ENCODE measurements around the gene MACF1. TPM values are rescaled to one million over a fixed set of nuclear protein-coding genes. Genes with fewer than 3 reads are reported as not detected.
"Not testable (repeated sequence)": the region's sequence is repeated elsewhere in the genome, so short reads cannot be mapped to it uniquely, and the experiment has no call there.

Gene MACF1
- total RNA-seq, 1 experiment from 2014 or later: 104 TPM

GRCh38 chr1:39525366-39526165, 321.1 kb downstream of the MACF1 start:
- no peak overlapping the region for H3K27ac Mint-ChIP-seq (ENCODE audit: unreplicated experiment)
- no peak for DNase-seq
- no peak for TF ChIP-seq CTCF (IDR thresholded peaks at IDR 0.05; ENCODE audit: insufficient read depth in 1 of 2, low read depth in 1 of 2, low read length in 1 of 2, severe bottlenecking in 1 of 2, unreplicated experiment in 1 of 2)
- no TSS peak for BruUV-seq (replicated peaks)
- no peaks in the 10 kb centered on the region for H3K4me1 ChIP-seq
- H3K36me3 Mint-ChIP-seq (ENCODE audit: insufficient read depth, unreplicated experiment): peaks cover 16% of the 10 kb centered on the region
- POLR2A ChIA-PET: no interaction called here
- no peaks in the 10 kb centered on the region for H3K36me3 ChIP-seq (ENCODE audit: control insufficient read depth, insufficient read depth, low read length)
- H3K4me3 Mint-ChIP-seq (ENCODE audit: unreplicated experiment): no peak overlapping the region
- H3K27me3 ChIP-seq (replicated peaks; ENCODE audit: control insufficient read depth, insufficient read depth, low read length): no peaks in the 10 kb centered on the region
- H3K9me3 ChIP-seq: no peaks in the 10 kb centered on the region
- H3K4me1 Mint-ChIP-seq (ENCODE audit: low read depth, unreplicated experiment): no peaks in the 10 kb centered on the region
- H3K4me3 ChIP-seq (ENCODE audit: low read depth, low read length): no peak overlapping the region
- CTCF ChIA-PET: no interaction called here
- intact Hi-C loops (cut with micrococcal nuclease; ENCODE audit: unreplicated experiment): no loop called here
- no peaks in the 10 kb centered on the region for H3K27me3 Mint-ChIP-seq (ENCODE audit: insufficient read depth, unreplicated experiment)
- H3K9me3 Mint-ChIP-seq (ENCODE audit: unreplicated experiment): no peaks in the 10 kb centered on the region

GRCh38 chr1:39526466-39527189, 322.1 kb downstream of the MACF1 start:
- no peak for TF ChIP-seq CTCF (IDR thresholded peaks at IDR 0.05; ENCODE audit: insufficient read depth in 1 of 2, low read depth in 1 of 2, low read length in 1 of 2, severe bottlenecking in 1 of 2, unreplicated experiment in 1 of 2)
- H3K36me3 ChIP-seq (ENCODE audit: control insufficient read depth, insufficient read depth, low read length): no peaks in the 10 kb centered on the region
- no peaks in the 10 kb centered on the region for H3K9me3 Mint-ChIP-seq (ENCODE audit: unreplicated experiment)
- no peak overlapping the region for H3K4me3 ChIP-seq (ENCODE audit: low read depth, low read length)
- no peak overlapping the region for H3K4me3 Mint-ChIP-seq (ENCODE audit: unreplicated experiment)
- POLR2A ChIA-PET: no interaction called here
- no peaks in the 10 kb centered on the region for H3K4me1 Mint-ChIP-seq (ENCODE audit: low read depth, unreplicated experiment)
- H3K27ac Mint-ChIP-seq (ENCODE audit: unreplicated experiment): no peak overlapping the region
- CTCF ChIA-PET: interaction anchor here (0.7 kb wide), 1 partner anchor 129 kb away, joined by 5 read pairs; no protein-coding TSS in a partner anchor
- intact Hi-C loops (cut with micrococcal nuclease; ENCODE audit: unreplicated experiment): no loop called here
- peaks cover 16% of the 10 kb centered on the region for H3K36me3 Mint-ChIP-seq (ENCODE audit: insufficient read depth, unreplicated experiment)
- no peak for DNase-seq
- no peaks in the 10 kb centered on the region for H3K9me3 ChIP-seq
- no peaks in the 10 kb centered on the region for H3K4me1 ChIP-seq
- no peaks in the 10 kb centered on the region for H3K27me3 Mint-ChIP-seq (ENCODE audit: insufficient read depth, unreplicated experiment)
- no peaks in the 10 kb centered on the region for H3K27me3 ChIP-seq (replicated peaks; ENCODE audit: control insufficient read depth, insufficient read depth, low read length)
- no TSS peak for BruUV-seq (replicated peaks)

GRCh38 chr1:39527190-39527579, 322.7 kb downstream of the MACF1 start:
- H3K9me3 Mint-ChIP-seq (ENCODE audit: unreplicated experiment); H3K4me3 Mint-ChIP-seq (ENCODE audit: unreplicated experiment); H3K4me3 ChIP-seq (ENCODE audit: low read depth, low read length); DNase-seq; POLR2A ChIA-PET; H3K9me3 ChIP-seq; intact Hi-C loops (cut with micrococcal nuclease; ENCODE audit: unreplicated experiment); H3K27ac Mint-ChIP-seq (ENCODE audit: unreplicated experiment); H3K27me3 ChIP-seq (replicated peaks; ENCODE audit: control insufficient read depth, insufficient read depth, low read length); H3K27me3 Mint-ChIP-seq (ENCODE audit: insufficient read depth, unreplicated experiment); H3K4me1 ChIP-seq; BruUV-seq (replicated peaks); H3K36me3 ChIP-seq (ENCODE audit: control insufficient read depth, insufficient read depth, low read length); H3K4me1 Mint-ChIP-seq (ENCODE audit: low read depth, unreplicated experiment); CTCF ChIA-PET: not testable (repeated sequence)
- peaks cover 16% of the 10 kb centered on the region for H3K36me3 Mint-ChIP-seq (ENCODE audit: insufficient read depth, unreplicated experiment)

Measured in Caco-2 (cell line).